Prostate gland (tissue), 2 donors: Measurements from ENCODE around the gene SUGCT. TPM values are rescaled to one million over a fixed set of nuclear protein-coding genes. Genes with fewer than 3 reads are reported as not detected.

Source experiments
- DNase-seq: peaks from one replicate; pipeline ENCODE4 v3.0.0-alpha.2; 2019; ENCODE audit warnings: low spot score
- H3K27ac ChIP-seq, 2 donors: fragments of 200-600 bp; sonication (generic); 2 replicates each; pipeline ENCODE4 v1.5.1; 2017 to 2019
- H3K27me3 ChIP-seq: fragments of 200-600 bp; sonication (generic); replicated peaks from 2 replicates; pipeline ENCODE4 v1.5.1; 2019; ENCODE audit not compliant: insufficient read depth
- H3K36me3 ChIP-seq, 2 donors: fragments of 200-600 bp; sonication (generic); 1 replicate in 1 of 2; 2 replicates in 1 of 2; pipeline versions ENCODE4 v1.5.1 to v1.8.1; 2017 to 2019
- H3K4me1 ChIP-seq: fragments of 200-600 bp; sonication (generic); replicated peaks from 2 replicates; pipeline ENCODE4 v1.5.1; 2019
- H3K4me3 ChIP-seq, 2 donors: fragments of 200-600 bp; sonication (generic); 2 replicates each; pipeline ENCODE4 v1.5.1; 2017 to 2019
- H3K9me3 ChIP-seq: fragments of 200-600 bp; sonication (generic); 2 replicates; pipeline ENCODE4 v1.5.1; 2017
- POLR2A ChIP-seq: fragments of 450-650 bp; IDR thresholded peaks from one replicate; pipeline ENCODE4 v1.6.1; 2016; ENCODE audit warnings: antibody characterized with exemption, mild to moderate bottlenecking
- POLR2AphosphoS5 ChIP-seq: sonication (generic); formaldehyde crosslinking; IDR thresholded peaks from one replicate; pipeline ENCODE4 v1.6.1; 2017; ENCODE audit warnings: antibody characterized with exemption
- WGBS: methylation state at CpG from one replicate; pipeline ENCODE4 v1.1.5; 2018; 5-methylcytosine and 5-hydroxymethylcytosine counted together
- intact Hi-C: fragments of 100-400 bp; cut with DNase I; formaldehyde crosslinking; loops from one replicate; pipeline ENCODE4 v1.14.2; 2022
- total RNA-seq, 2 donors: library from RNA; depleted of rRNA; stranded (reverse); fragments of >200 nt; gene quantifications; one replicate each; pipeline ENCODE4 v1.1.0, GENCODE V29; 2016
- TF ChIP-seq, protein P1 (sequence below), 4 experiments: fragments of 200-600 bp in 2 of 4; fragments of 450-650 bp in 2 of 4; sonication (generic) in 2 of 4; IDR thresholded peaks; 1 replicate in 3 of 4; 2 replicates in 1 of 4; pipeline ENCODE4 v1.5.1; 2016 to 2019; ENCODE audit warnings: antibody characterized with exemption in 4 of 4, mild to moderate bottlenecking in 2 of 4, moderate library complexity in 2 of 4

The SUGCT gene
- total RNA-seq, 2 donors from 2014 or later, result 2.2 to 3.2 TPM

- Histone ChIP-seq H3K4me3 (no peak overlapping the region), H3K27me3 (no peaks in the 10 kb centered on the region), H3K27ac (no peak overlapping the region), H3K36me3 (no peaks in the 10 kb centered on the region), H3K9me3 (no peaks in the 10 kb centered on the region), H3K4me1 (no peaks in the 10 kb centered on the region)
- intact Hi-C loops, result no loop called here
- DNase-seq, result no peak
- TF ChIP-seq, protein P1, sequence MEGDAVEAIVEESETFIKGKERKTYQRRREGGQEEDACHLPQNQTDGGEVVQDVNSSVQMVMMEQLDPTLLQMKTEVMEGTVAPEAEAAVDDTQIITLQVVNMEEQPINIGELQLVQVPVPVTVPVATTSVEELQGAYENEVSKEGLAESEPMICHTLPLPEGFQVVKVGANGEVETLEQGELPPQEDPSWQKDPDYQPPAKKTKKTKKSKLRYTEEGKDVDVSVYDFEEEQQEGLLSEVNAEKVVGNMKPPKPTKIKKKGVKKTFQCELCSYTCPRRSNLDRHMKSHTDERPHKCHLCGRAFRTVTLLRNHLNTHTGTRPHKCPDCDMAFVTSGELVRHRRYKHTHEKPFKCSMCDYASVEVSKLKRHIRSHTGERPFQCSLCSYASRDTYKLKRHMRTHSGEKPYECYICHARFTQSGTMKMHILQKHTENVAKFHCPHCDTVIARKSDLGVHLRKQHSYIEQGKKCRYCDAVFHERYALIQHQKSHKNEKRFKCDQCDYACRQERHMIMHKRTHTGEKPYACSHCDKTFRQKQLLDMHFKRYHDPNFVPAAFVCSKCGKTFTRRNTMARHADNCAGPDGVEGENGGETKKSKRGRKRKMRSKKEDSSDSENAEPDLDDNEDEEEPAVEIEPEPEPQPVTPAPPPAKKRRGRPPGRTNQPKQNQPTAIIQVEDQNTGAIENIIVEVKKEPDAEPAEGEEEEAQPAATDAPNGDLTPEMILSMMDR (IDR thresholded peaks at IDR 0.05), result no peak
- TF ChIP-seq POLR2A, result no peak
- 90% methylated on average over 2 of the region's 2 CpGs for WGBS
Observed at GRCh38 chr7:40197527-40197926, 62.7 kb downstream of the SUGCT start.

GRCh38 chr7:40199076-40199802 lies 64.4 kb downstream of the SUGCT start:
- H3K4me3 ChIP-seq, result no peak overlapping the region
- WGBS, result 89% methylated on average over 2 of the region's 2 CpGs
- intact Hi-C loops, result no loop called here
- H3K27ac ChIP-seq, result no peak overlapping the region
- no peaks in the 10 kb centered on the region for H3K9me3 ChIP-seq
- H3K36me3 ChIP-seq, result no peaks in the 10 kb centered on the region
- TF ChIP-seq, protein P1 (IDR thresholded peaks at IDR 0.05), result no peak
- TF ChIP-seq POLR2A (no peak), POLR2AphosphoS5 (no peak)
- no peak for DNase-seq
- no peaks in the 10 kb centered on the region for H3K27me3 ChIP-seq
- H3K4me1 ChIP-seq, result no peaks in the 10 kb centered on the region

- no peak overlapping the region for H3K27ac ChIP-seq
- H3K27me3 ChIP-seq, result no peaks in the 10 kb centered on the region
- no peaks in the 10 kb centered on the region for H3K36me3 ChIP-seq
- WGBS, result 65% methylated on average over 3 of the region's 3 CpGs
- no peaks in the 10 kb centered on the region for H3K9me3 ChIP-seq
- H3K4me1 ChIP-seq, result no peaks in the 10 kb centered on the region
- intact Hi-C loops, result no loop called here
- no peak for DNase-seq
- no peak overlapping the region for H3K4me3 ChIP-seq
- TF ChIP-seq POLR2A (no peak), POLR2AphosphoS5 (no peak)
- TF ChIP-seq, protein P1 (IDR thresholded peaks at IDR 0.05), result no peak
Observed at GRCh38 chr7:40200791-40201190, 66.0 kb downstream of the SUGCT start.

- TF ChIP-seq POLR2A, result no peak
- TF ChIP-seq, protein P1 (IDR thresholded peaks at IDR 0.05), result no peak
- no peak for TF ChIP-seq POLR2AphosphoS5
- WGBS, result 69% methylated on average over 3 of the region's 3 CpGs
- Histone ChIP-seq H3K9me3 (no peaks in the 10 kb centered on the region), H3K4me3 (no peak overlapping the region), H3K4me1 (no peaks in the 10 kb centered on the region), H3K27ac (no peak overlapping the region), H3K36me3 (no peaks in the 10 kb centered on the region), H3K27me3 (no peaks in the 10 kb centered on the region)
- intact Hi-C loops, result no loop called here
- no peak for DNase-seq
Observed at GRCh38 chr7:40202851-40203250, 68.0 kb downstream of the SUGCT start.

DNA sequence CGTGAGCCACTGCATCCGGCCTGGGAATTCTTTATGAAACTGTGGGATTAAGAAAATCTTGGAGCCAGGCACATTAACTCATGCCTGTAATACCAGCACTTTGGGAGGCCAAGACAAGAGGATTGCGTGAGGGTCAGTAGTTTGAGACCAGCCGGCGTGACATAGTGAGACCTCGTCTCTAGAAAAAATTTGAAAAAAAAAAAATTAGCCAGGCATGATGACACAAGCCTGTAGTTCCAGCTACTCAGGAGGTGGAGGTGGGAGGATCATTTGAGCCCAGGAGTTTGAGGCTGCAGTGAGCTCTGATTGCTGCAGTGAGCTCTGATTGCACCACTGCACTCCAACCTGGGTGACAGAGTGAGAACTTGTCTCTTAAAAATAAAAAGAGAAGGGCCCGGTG lies 69.8 kb downstream of the SUGCT start:
- H3K4me3 ChIP-seq, result no peak overlapping the region
- H3K27me3 ChIP-seq, result no peaks in the 10 kb centered on the region
- H3K9me3 ChIP-seq, result no peaks in the 10 kb centered on the region
- no peaks in the 10 kb centered on the region for H3K4me1 ChIP-seq
- WGBS, result 96% methylated on average over 7 of the region's 7 CpGs
- DNase-seq, result no peak
- H3K27ac ChIP-seq, result no peak overlapping the region
- no peaks in the 10 kb centered on the region for H3K36me3 ChIP-seq
- intact Hi-C loops, result no loop called here
- TF ChIP-seq POLR2A, result no peak
- no peak for TF ChIP-seq POLR2AphosphoS5
- TF ChIP-seq, protein P1 (IDR thresholded peaks at IDR 0.05), result no peak
